Measurements from ENCODE around the gene LSAMP.
"Not testable (repeated sequence)": the region's sequence is repeated elsewhere in the genome, so short reads cannot be mapped to it uniquely, and the experiment has no call there.

The LSAMP gene

DNA sequence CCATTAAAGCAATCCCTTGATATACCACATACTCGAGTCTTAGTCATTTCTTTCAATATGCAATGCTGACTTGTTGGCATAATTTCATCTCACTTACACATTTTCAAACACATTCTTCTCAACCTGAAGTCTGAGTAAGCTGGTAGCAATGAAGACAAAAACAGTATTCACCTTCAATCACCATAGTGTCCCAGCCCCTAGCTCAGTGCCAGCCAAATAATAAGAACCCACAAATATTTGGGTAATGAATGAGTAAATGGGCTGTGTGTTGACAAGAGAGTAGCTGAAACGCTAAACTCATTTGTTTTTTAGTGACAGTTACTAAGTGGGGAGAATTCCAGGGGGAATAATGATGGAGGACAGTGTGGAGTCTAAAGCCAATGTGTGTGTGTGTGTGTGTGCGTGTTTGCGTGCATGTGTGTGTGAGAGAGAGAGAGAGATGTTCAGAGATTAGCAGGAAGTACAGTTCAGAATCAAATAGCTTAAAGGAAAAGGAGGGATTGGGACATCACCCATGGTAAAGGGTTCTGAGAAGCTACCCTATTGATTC lies 656.3 kb downstream of the LSAMP start:
- TF ChIP-seq, protein P1, sequence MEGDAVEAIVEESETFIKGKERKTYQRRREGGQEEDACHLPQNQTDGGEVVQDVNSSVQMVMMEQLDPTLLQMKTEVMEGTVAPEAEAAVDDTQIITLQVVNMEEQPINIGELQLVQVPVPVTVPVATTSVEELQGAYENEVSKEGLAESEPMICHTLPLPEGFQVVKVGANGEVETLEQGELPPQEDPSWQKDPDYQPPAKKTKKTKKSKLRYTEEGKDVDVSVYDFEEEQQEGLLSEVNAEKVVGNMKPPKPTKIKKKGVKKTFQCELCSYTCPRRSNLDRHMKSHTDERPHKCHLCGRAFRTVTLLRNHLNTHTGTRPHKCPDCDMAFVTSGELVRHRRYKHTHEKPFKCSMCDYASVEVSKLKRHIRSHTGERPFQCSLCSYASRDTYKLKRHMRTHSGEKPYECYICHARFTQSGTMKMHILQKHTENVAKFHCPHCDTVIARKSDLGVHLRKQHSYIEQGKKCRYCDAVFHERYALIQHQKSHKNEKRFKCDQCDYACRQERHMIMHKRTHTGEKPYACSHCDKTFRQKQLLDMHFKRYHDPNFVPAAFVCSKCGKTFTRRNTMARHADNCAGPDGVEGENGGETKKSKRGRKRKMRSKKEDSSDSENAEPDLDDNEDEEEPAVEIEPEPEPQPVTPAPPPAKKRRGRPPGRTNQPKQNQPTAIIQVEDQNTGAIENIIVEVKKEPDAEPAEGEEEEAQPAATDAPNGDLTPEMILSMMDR (conservative IDR thresholded peaks at IDR 0.05; ENCODE audit: low read depth, low read length) = no peak
- no peak overlapping the region for H3K4me3 ChIP-seq (ENCODE audit: low read depth, low read length)
- DNase-seq (ENCODE audit: low read depth) = peak; percentile 80

DNA sequence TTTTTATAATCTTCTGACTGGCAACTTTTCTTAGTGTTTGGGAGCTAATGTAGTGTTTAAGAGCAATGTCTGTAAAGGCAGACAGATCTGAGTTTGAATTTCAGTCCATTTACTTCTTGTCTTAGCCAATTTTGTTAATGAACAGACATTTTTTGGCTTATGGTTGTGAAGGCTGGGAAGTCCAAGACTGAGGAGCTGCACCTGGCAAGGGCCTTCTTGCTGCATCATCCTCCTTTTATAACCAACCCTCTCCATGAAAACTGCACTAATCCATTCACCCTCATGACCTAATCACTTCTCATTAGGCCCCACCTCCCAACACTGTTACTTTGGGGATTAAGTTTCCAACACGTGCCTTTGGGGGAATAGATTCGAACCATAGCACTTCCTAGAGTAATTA lies 657.5 kb downstream of the LSAMP start:
- TF ChIP-seq, protein P1 (conservative IDR thresholded peaks at IDR 0.05; ENCODE audit: low read depth, low read length) = no peak
- H3K4me3 ChIP-seq (ENCODE audit: low read depth, low read length) = no peak overlapping the region
- DNase-seq (ENCODE audit: low read depth) = no peak

DNA sequence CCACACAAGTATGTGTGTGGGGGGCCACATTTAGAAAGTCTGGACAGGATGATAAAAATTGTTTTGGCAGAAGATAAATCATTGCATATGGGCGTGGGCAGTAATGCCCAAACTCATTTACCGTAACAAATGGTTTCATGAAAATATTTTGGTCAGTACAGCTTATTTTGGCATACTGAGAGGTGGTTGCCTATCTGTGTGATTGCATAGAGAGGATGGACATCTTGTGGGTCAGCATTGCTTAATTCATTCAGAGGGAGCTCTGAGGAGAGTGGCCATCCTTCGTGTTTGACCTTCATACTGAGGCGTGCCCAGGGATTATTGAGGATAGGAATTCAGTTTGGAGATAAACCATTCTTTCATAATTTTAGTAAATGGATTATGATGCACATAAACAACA lies 659.5 kb downstream of the LSAMP start:
- TF ChIP-seq, protein P1 (conservative IDR thresholded peaks at IDR 0.05; ENCODE audit: low read depth, low read length) = no peak
- H3K4me3 ChIP-seq (ENCODE audit: low read depth, low read length) = no peak overlapping the region

DNA sequence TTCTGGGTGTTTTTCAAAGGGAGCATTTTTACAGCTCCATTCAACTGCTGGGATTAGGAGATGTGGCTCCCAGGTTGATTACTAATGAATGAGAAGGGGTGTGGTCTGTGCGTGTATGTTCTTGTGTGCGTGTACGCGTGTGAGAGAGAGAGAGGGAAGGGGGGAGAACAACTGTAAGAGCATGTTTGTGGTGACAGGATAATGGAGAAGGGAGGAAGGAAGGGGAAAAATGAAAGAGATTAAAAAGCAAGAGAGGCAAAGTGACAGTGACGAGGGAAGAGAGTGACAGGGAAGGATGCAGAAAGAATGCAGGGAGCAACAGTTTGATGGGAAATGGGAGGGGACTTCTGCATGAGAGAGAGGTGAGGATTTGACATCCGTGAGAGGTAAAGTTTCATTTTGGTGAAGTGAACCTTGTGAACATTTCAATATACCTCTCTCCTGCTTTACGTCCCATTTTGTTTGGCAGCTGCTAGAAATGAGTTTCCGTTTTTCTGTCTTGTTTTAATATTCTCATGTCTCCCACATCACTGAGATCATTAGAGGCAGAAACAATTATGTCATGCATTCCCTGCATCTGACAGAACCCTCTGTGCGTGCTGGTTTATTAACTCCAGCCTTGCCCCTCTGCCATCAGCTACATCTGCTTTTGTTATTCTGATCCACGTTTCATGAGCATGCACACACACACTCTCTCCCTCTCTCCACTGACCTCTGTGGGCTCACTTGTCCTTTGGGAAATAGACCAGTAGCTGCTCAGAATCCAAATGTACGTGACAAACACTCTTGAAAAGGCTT lies 660.3 kb downstream of the LSAMP start:
- TF ChIP-seq, protein P1 (conservative IDR thresholded peaks at IDR 0.05; ENCODE audit: low read depth, low read length) = no peak
- peak overlapping the region; percentile 69 for H3K4me3 ChIP-seq (ENCODE audit: low read depth, low read length)
- DNase-seq (ENCODE audit: low read depth) = peak; percentile 55

More for the DNA sequence above, 659.5 kb downstream of the LSAMP start:
- no peak for DNase-seq (ENCODE audit: low read depth)

DNA sequence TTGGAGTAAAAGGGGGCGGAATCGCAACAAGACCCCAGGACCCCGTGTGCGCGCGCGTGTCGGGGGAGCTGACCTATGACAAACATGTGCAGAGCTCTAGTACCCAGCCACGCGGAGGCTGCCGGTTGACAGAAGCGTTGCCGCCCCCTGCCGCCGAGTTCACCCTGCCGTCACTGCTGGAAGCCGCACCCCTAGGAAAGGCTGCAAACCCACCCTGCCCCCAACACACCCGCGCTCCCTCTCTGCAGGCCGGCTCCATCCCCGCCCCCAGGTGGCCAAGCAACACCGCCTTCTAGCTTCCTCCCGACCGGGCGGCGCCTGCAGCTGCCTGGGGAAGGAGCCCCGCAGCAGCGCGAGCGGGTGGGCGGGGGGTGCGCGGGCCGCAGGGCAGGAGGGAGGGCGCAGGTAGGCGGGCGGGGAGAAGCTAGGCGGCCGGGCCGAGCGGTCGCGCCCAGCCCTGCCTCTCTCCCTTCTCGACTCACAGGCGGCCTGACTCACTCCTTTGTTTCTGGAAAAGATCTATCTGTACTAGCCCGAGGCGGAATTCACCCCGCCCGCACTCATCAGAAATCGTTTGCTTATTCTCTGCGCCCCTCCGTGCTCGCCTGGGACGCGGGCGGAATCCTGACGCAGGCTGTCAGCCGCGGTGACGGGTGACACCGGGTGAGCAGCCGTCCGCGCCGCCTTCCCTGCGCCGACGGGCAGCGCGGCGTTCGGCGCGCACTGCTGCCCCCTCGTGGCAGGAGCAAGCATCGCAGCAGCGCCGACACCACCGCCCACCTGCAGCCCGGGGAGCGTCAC lies 661.1 kb downstream of the LSAMP start:
- peak; percentile 94 for DNase-seq (ENCODE audit: low read depth)
- TF ChIP-seq, protein P1 (conservative IDR thresholded peaks at IDR 0.05; ENCODE audit: low read depth, low read length) = peak; percentile 74
- H3K4me3 ChIP-seq (ENCODE audit: low read depth, low read length) = peak overlapping the region; percentile 69

DNA sequence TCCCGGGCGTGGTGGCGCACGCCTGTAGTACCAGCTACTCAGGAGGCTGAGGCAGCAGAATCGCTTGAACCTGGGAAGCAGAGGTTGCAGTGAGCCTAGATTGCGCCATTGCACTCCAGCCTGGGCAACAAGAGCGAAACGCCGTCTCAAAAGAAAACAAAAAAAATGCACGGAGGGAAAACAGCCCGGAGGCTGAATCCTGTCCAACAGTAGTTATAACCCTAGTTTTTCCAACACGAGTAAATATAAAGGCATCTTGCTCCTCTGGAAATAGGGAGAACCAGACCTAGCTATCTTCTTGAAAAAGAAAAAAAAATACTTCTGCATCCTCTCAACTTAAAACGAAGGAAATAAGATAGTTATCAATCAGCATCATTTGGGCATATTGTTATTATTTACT lies 661.9 kb downstream of the LSAMP start:
- DNase-seq (ENCODE audit: low read depth) = not testable (repeated sequence)
- H3K4me3 ChIP-seq (ENCODE audit: low read depth, low read length) = peak overlapping the region; percentile 69

DNA sequence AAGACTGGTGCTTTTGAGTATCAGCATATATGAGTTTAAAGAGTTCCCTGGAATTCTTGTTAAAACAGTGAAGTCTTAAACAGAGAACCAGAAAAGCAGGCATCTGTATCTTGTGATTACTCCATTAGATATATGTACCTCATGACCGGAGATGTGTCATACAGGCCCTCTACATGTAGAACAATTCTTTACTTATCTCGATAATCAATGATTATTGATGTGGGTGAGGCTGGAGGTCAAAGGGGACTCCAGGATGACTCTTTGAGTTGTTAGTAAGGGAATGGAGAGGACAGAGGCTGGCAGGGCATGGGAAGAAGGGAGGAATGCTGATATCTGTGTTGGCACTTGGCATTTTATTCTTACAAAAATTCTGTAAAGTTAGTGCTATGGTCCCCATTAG lies 666.3 kb downstream of the LSAMP start:
- no peak overlapping the region for H3K4me3 ChIP-seq (ENCODE audit: low read depth, low read length)
- TF ChIP-seq, protein P1 (conservative IDR thresholded peaks at IDR 0.05; ENCODE audit: low read depth, low read length) = no peak
- no peak for DNase-seq (ENCODE audit: low read depth)
